ENCODE data around the gene MS4A4A. TPM values are rescaled to one million over a fixed set of nuclear protein-coding genes. Genes with fewer than 3 reads are reported as not detected.

The MS4A4A gene
- total and polyA plus RNA-seq, 2 of the 4 experiments (the other 2 are of a cell fraction) = not detected

GRCh38 chr11:60305906-60306619 is 25.6 kb downstream of the MS4A4A start:
- dilution Hi-C loops (cut with HindIII; ENCODE audit: low sequenced_read_pairs, unreplicated experiment) (no loop called here), intact Hi-C loops (cut with micrococcal nuclease) (no loop called here), in situ Hi-C loops (cut with MboI; ENCODE audit: low sequenced_read_pairs) (no loop called here)
- Histone ChIP-seq H3K56ac (ENCODE audit: extremely low read depth, insufficient read depth, low read length) (no peak overlapping the region), H4K91ac (ENCODE audit: insufficient read depth, low read depth, low read length) (no peak overlapping the region), H3K4me3 (ENCODE audit: insufficient read depth, low read depth, low read length) (no peak overlapping the region), H3K4me2 (ENCODE audit: low read depth, low read length) (no peak overlapping the region), H3K14ac (replicated peaks; ENCODE audit: low read depth, low read length) (no peak overlapping the region), H4K20me1 (ENCODE audit: insufficient read depth, low read length) (no peaks in the 10 kb centered on the region), H3K4me1 (ENCODE audit: control insufficient read depth, insufficient read depth, low read length) (no peaks in the 10 kb centered on the region), H3K36me3 (ENCODE audit: control insufficient read depth, insufficient read depth, low read length) (no peaks in the 10 kb centered on the region), H2BK20ac (ENCODE audit: low read depth, low read length) (no peak overlapping the region), H3K23ac (ENCODE audit: low read depth, low read length) (no peak overlapping the region), H2BK120ac (ENCODE audit: low read depth, low read length) (no peak overlapping the region), H2BK15ac (ENCODE audit: low read depth, low read length) (no peak overlapping the region), H3K9me1 (ENCODE audit: insufficient read depth, low read length) (no peaks in the 10 kb centered on the region), H2AK5ac (ENCODE audit: low read depth, low read length) (no peak overlapping the region), H3K27me3 (ENCODE audit: control insufficient read depth, insufficient read depth, low read length) (no peaks in the 10 kb centered on the region), H2BK5ac (ENCODE audit: low read depth, low read length, poor library complexity, severe bottlenecking) (no peak overlapping the region), H2AK9ac (replicated peaks; ENCODE audit: low read depth, low read length, poor library complexity) (no peak overlapping the region), H3K9me3 (ENCODE audit: control insufficient read depth, insufficient read depth, low read length) (peaks cover 5% of the 10 kb centered on the region; the same call in 1 of the 2 replicates), H4K5ac (ENCODE audit: low read depth, low read length) (no peak overlapping the region), H2AFZ (replicated peaks; ENCODE audit: low read length, poor library complexity) (no peak overlapping the region), H3K18ac (ENCODE audit: low read depth, low read length) (no peak overlapping the region), H3K4ac (ENCODE audit: low read depth, low read length) (no peak overlapping the region), H3K9ac (ENCODE audit: low read depth, low read length) (no peak overlapping the region), H3K79me1 (ENCODE audit: low read depth in 1 of 2, low read length in 2 of 2) (no peaks in the 10 kb centered on the region), H3K27ac (ENCODE audit: insufficient read depth, low read length) (no peak overlapping the region), H4K8ac (ENCODE audit: low read depth in 2 of 2, low read length in 2 of 2) (no peak overlapping the region)
- BruUV-seq (replicated peaks) = no TSS peak
- ChIA-PET CTCF (no interaction called here), POLR2A (ENCODE audit: unreplicated experiment) (no interaction called here)
- no peak for ATAC-seq (ENCODE audit: low read depth)
- WGBS, 2 experiments (ENCODE audit: extremely low coverage in 2 of 2, insufficient read length in 1 of 2) = no CpG with 5 or more reads among the region's 3 CpGs
- TF ChIP-seq CHD1 (IDR thresholded peaks at IDR 0.05; ENCODE audit: low read depth, low read length) (no peak), RFX5 (IDR thresholded peaks at IDR 0.05; ENCODE audit: low read depth, low read length) (no peak), NFE2L2 (IDR thresholded peaks at IDR 0.05; ENCODE audit: low read depth, low read length) (no peak), USF2 (IDR thresholded peaks at IDR 0.05; ENCODE audit: low read depth, low read length) (no peak), POLR2A (IDR thresholded peaks at IDR 0.05; ENCODE audit: low read depth, low read length) (no peak), ELK1 (IDR thresholded peaks at IDR 0.05; ENCODE audit: borderline replicate concordance, low read depth, low read length) (no peak), MAZ (IDR thresholded peaks at IDR 0.05; ENCODE audit: borderline replicate concordance, low read depth, low read length) (no peak), CTCF (conservative IDR thresholded peaks at IDR 0.05; ENCODE audit: low read depth, low read length) (no peak), MXI1 (IDR thresholded peaks at IDR 0.05; ENCODE audit: borderline replicate concordance, low read depth, low read length) (no peak), RCOR1 (IDR thresholded peaks at IDR 0.05; ENCODE audit: insufficient replicate concordance, low read length) (no peak), MAFK (IDR thresholded peaks at IDR 0.05; ENCODE audit: low read depth, low read length) (no peak), BHLHE40 (IDR thresholded peaks at IDR 0.05; ENCODE audit: low read depth, low read length) (no peak)
- no peak for DNase-seq

Measured in IMR-90 (cell line).